ENCODE results near the gene AQP2.

The AQP2 gene

DNA sequence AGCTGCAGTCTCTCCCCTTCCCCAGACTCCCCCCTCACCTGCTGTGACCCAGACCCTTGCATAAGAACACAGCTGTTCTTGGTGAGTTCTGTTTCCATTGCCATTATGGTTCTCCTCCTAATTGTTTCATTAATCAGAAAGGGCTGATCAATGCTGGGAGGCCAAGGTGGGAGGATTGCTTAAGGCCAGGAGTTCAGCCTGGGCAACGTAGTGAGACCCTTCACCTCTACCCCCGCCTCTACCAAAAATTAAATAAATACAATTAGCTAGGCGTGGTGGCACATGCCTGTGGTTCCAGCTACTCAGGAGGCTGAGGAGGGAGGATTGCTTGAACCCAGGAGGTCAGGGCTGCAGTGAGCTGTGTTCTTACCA is 29.6 kb upstream of the AQP2 start:
- DNase-seq, result no peak

DNA sequence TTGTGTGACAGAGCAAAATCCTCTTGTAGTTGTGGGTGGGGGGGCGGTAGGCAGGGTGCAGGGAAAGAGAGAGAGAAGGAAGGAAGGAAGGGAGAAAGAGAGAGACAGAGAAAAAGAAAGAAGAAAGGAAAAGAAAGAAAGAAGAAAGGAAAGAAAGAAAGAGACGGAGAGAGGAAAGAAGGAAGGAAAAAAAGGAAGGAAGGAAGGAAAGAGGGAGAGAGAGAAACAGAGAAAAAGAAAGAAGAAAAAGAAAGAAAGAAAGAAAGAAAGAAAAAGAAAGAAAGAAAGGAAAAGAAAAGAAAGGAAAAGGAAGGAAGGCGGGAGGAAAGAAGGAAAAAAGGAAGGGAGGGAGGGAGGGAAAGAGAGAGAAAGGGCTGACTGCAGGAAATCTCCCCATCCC is 29.2 kb upstream of the AQP2 start:
- DNase-seq, result no peak

DNA sequence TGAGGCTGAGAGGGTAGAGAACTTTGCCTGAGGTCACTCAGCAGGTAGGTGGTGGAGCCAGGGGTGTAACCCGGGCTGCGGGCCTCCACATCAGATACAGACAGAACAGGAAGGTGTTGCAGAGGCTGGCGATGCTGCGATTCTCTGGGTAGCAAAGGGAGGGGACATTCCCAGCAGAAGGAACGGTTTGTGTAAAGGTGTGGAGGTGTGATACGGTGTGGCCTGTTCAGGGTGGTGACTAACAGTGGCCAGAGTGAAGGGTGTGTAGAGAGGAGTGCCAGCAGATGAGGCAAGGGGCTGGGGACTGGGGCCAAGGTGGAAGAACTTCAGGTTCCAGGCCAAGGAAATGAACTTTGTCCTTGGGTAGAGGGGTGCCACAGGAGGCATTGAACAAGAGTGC is 28.6 kb upstream of the AQP2 start:
- no peak for DNase-seq

DNA sequence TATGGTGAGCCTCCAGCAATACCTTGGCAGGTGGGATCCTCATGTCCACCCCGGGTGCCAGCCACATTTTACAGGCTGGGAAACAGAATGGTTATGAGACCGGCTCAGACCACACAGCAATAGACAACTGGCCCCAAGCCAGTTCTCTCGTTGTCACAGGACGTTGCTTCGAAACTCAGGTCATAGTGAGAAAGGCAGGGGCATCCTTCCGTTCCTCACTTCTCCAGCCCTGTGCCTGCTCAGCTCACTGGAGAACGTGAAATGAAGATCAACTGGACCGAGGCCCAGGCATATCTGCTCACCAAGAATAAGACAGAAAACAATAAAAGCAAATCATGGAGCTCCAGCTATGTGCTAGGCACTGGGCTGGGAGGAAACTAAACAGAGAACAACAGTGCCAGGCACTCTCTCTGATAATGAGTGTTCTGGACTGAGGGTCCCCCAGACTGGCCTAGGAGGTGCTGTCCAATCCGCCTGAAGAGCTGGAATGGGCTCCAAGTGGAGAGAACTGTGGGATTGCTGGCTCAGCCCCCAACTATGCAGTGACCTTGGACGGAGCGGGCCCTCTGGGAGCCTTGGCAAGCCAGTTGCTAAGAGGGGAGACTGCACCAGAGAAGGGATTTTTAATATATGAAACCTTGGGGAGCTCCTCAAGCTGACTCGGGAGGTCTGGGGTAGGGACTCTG is 28.0 kb upstream of the AQP2 start:
- DNase-seq, result no peak

DNA sequence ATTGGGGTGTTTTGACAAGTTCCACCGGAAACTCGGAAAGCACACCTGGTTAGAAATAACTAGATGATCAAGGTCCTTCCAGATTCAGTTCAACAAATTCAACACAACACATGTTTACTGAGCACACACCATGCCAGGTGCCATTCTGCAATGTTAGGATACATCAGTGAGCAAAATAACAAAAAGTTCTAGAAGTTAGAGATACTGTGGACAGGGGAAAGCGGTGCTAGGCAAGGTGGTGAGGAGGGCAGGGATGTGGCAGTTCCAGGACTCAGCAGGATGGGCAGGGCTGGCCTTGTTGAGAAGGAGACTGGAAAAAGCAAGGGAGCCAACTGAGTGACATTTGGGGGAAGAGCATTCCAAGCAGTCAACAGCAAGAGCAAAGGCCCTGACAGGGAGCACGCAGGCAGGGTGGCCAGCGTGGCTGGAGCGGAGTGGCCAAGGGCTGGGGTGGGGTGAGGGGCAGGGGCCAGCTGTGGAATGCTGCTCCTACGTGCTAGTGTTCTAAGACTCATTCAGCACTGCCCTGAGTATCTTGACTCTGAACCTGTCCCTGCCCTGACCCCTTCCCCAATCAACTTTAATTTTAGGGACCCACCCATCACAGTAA is 27.4 kb upstream of the AQP2 start:
- no peak for DNase-seq

DNA sequence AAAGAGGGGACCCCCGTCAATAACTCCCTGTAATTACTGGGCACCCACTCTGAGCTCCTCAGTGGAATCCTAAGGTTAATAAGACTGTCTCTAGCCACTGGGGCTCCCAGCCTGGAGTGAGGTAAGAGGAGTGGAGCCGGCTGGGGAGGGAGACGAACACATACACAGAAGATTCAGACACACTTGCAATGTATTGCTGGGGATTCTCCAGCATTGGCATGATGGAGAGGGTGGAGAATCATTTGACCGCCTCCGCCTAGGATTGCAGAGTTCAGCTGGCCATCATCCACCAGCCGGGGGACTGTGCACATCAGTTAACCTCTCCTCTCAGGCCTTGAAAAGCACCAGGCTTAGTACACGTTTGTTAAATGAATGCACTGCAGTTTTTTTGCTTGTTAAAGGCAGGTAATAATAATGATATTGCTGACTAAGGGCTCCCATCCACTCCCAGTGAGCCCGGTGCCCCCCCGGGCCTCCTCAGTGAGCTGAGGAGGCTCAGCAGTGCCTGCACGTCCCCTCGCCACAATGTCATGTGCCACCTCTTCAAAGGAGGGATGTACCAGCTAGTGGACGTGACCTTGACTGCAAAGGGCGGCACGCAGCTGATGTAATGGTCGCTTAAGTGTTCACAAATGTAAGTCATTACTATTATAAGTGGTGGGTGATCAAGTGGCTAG is 26.5 kb upstream of the AQP2 start:
- DNase-seq, result no peak

DNA sequence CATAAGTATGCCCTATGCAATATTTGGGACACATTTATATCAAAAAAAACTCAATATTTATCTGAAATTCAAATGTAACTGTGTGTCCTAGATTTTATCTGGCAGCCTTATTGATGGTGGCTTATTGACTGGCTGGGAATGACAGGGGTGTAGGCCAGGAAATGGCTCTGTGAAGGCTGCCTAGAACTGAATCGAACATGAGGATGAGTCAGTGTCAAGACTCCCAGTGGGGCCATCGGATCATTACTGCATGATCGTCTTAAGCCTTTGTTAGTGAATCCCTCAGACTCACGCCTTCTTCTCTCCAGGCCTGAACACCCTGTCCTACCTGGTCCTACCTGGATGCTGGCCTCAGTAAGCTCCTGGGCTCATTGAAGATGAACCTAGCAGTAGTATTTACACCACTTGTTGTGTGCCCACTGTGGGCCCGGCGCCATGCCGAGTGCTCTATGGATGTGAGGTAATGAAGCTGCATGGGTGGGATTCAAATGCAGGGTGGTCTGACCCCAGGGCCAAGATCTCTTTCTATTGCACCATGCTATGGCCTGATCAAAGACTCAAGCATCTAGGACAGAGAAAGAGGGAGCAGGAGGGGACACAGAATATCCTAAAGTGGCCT is 25.8 kb upstream of the AQP2 start:
- no peak for DNase-seq

DNA sequence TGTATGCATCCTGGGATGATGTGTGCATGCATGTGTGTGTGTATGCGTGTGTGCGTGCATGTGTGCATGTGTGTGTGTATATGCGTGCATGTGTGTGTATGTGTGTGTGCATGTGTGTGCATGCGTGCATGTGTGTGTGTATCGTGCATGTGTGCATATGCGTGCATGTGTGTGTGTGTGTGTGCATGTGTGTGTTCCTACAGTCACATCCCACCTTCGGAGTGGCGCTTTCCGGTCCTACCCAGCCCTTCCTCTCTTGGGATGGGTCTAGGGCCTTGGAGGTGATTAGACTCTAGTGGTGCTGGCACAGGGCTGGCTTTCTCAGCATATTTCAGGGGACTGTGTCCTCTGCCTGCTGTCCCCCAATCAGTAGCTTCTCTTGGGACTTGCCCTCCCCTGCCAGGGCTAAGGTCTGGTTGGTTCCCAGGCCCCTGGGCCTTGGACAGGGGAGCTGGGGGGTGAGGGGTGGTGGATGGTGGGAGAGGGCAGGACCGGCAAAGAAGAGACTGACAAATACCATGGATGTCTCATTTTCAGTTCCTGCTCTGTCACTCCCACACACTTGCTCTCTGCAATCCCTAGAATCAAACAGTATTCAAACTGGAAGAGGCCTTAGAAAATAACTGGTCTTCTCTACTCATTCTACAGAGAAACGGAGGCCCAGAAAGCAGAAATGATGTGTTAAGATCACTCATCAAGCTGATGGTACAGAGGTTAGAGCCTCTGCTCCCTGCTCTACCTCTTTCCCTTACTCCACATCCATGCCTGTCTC is 24.9 kb upstream of the AQP2 start:
- no peak for DNase-seq

DNA sequence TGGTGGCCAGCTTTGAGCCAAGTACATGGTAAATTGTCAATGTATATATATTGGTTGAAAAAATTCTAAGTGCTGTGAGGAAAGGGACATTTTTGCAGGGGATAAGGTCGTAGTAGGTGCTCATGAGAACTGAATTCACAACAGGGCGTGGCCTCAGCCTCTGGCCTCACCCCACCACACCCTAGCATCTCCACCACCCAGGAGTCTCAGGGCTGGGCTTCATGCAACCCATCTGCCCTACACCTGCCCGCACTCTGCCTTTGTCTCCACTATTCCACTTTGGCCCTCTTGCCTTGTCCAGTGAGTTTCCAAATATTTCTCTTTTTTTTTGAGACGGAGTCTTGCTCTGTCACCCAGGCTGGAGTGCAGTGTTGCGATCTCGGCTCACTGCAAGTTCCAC is 22.1 kb upstream of the AQP2 start:
- no peak for DNase-seq

DNA sequence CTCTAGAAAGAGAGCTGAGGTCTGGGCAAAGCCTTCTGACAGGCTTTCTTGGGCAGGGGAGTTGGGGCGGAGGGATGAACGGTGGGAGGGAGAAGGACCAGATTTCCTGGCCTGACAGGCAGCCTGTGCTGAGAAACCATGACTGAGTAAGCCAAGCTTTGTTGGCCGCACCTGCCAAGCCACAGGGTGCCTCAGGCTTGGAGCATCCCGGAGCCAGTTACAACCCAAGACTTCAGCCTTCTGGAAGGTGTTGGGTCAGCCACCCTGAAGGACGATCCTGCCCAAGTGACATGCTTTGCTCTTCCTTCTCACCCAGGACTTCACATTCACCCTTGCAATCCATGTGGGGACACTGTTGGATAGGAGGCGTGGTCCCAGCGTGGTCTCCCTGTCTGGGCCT is 21.0 kb upstream of the AQP2 start:
- DNase-seq, result no peak

DNA sequence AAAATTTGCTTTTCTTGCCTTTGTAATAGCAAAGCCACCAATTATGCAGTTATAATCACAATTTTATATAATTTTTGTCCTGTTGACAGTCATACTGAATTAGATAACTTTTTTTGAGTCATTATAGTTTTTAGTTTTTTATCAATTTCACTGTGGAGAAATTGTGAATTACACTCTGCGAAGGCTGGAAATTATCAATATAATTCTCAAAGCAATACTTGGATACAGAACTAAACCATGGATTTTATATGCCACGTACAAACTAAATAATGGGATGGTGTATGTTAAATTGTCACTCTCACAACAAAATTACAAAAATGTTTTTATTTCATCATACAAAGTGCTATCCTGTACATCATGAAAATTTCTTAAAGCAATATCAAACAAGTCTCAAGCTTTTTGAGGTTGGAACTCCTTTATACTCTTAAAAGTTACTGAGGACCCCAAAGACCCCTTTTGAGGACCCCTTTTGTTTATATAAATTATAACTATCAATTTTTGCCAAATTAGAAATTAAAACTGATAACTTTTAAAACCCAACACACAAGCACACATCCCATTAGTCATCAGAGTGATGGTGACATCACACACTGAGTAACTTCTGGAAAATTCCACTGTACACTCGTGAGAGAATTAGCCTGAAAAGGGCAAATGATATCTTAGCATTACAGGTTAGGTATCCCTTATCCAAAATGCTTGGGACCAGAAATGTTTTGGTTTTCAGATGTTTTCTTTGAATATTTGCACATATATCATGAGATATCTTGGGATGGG is 19.8 kb upstream of the AQP2 start:
- no peak for DNase-seq

DNA sequence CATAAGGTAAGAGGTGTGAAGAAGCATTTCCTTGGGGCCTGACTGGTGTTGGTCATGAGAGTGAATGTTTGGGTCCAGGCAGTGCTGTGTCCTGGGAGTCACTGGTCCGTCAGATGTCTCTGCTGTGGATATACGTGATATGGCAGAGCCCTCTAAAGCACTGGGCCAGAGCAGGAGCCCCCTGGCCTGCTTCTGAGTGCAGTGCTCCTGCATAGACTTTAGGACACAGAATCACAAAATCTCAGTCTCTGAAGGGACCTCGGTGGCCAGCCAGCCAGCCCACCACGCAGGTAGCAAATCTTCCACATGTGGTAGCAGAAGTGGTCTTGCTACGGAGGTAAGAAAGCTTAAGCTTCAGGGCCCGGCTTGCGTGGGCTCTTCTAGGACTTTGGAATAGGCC is 18.5 kb upstream of the AQP2 start:
- DNase-seq, result no peak

DNA sequence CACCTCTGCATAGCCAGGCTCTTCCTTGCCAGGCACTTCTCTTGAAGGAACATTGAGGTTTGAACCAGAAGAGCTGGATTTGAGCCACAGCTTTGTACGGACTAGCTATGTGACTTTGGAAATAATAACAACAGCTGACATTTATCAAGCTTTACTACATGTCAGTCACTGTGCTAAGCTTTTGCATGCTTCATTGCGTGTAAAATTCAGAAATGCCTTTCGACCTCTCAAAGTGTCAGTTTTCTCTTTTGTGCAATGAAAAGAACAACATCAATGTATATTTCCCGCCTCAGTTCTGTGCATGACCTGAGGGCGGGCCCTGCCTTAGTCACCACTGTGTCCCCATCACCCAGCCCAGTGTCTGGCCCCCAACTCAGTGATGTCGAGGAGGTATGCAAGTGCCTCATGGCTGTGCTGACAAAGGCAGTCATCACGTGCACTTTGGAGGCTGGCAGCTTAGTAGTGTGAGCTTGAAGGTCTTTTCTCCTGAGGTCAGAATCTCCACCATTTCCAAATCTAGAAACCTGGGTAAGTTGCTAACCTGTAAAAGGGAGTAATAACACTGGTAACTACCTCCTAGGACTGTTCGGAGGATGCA is 17.9 kb upstream of the AQP2 start:
- DNase-seq, result no peak

DNA sequence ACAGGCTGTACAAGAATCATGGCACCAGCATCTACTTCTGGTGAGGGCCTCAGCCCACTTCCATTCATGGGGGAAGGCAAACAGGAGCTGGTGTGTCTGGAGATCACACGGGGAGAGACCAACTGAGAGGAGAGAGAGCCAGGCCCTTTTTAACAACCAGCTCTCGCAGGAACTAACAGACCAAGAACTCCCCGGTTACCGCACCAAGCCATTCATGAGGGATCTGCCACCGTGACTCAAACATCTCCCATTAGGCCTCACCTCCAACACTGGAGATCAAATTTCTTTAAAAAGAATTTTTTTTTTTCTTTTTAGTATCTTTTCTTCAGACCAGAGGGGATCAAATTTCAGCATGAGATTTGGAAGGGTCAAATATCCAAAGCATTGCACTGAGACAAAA is 16.7 kb upstream of the AQP2 start:
- DNase-seq, result no peak

DNA sequence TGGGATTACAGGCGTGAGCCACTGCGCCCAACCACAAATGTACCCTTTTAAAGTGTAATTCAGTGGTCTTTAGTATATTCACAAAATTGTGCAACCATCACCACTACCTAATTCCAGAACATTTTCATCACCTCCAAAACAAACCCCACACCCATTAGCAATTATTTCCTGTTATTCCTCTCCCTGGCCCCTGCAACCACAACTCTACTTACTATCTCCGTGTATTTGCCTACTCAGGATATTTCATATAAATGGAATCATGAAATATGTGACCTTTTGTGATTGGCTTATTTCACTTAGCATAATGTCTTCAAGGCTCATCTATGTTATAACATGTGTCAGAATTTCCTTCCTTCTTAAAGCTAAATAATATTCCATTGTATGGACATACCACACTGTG is 16.0 kb upstream of the AQP2 start:
- DNase-seq, result no peak

DNA sequence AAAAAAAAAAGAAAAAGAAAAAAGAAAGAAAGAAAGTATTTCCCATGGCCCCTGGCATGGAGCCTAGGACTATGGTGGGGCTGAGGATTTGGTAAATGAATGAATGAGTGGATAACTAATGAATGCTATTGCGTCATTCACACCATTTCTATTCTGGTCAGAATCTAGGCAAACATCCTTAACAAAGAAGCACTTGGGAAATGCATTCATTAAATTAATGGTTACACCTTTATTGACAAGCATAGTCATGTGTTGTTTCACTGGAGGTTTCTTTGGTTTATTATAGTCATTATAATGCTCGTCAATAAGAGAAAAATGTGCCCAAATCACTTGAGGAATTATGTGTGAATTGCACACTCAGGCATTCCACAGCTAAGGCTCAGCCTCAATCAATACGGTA is 13.6 kb upstream of the AQP2 start:
- DNase-seq, result no peak

DNA sequence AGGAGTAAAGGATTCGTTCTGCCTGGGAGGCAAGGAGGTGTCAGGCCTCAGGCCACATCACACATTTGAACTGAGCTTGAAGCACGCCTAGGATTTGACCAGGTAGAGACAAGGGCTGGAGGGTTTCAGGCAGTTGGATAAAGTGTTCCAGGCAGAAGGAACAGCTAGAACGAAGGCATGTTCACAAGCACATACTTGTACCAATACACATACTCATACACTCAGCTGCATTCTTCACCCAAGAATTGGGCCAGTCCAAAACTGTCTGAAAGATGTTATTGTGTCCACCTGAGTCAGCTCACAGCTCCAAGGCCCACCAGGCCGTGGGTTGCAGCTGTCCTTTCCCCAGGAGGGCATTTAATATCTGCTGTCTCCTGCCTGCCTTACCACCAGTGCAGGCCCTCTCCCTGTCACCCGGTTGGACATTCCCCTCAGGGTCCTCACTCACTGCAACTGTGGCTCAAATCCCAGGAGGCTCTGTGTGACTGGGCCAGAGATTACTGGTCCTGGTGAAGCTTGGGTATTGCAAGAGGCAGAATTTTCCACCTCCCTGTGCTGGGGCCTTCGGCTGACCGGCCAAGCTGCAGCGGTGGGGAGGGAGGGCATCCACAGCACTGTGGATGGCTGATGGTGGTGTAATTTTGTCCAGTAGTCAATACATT is 12.8 kb upstream of the AQP2 start:
- DNase-seq, result no peak

DNA sequence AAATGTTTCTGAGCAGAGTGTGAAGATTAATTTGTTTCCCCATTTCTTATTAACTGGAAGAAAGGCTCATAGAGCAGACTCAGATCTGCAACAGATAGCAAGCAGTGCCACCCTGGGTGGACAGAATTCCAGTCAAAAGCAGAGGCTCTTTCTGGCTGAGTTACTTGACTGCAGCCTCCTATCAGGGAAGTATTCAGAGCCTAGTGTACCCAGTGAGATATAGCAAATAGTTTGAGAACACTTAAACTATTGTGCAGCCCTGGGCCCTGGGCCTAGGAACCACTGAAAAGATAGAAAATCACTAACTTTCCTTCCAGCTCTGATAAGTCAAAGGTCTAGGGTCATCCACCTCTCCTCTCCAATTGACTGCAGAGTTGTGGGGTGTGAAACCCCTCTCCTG is 11.2 kb upstream of the AQP2 start:
- DNase-seq, result no peak

DNA sequence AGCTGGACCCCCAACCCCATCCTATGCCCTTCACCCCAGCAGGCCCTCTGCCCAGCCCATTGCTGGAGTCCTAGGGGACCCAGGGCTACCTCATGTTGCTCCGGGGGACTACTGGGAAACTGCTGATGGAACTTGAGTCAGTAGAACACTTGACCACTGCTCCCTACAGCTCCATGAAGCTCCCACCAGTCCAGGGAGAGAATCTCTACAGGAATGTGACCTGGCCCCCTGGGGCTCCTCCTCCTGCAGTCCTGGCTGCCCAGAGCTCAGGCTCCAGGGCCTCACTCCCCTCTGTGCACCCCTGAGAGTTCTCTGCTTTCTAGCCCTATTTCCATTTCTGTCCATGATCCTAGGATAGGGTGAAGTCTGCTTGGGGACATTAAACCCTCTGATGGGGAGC is 10.8 kb upstream of the AQP2 start:
- DNase-seq, result no peak

DNA sequence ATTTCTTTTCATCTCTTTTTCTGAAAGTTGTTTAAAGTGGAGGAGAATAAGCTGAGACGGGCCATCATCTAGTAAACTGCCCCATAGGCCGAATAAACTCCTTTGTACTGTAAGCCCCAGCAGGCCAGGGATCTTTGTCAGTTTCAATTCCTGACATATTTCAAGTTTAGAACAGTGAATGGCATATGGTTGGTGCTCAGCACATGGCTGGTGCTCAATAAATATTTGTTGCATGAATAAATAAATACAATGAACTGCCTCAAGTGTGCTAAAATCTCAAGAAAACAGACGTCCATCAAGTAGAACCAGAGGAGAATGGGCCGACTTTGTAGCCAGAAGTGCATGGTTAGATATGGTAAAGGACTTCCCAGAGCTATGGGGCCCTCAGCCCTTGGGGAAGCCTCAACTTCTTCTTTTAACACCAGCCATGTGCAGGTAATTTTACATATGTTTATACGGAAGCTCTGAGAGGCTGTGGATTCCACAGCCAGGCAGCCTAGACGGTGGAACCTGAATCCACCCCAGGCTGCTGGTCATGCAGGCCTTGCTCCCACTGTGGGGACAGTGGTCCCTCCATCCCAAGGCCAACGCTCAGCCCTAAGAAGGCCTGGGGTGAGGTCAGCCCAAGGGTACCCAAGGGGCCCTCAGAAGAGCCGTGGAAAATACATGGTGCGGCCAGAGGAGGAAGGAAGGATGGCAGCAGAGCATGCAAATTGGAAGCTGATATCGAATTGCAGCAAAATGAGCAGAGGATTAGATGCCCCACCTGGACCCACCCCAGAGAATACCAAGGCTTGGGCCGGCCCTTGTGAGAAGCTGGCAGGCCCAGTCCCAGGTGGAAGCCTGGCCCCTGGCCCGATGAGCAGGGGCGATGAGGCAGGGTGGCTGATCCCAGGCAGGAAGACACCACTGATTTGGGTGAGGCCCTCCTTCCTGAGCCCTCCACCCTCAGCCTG is 8.7 kb upstream of the AQP2 start:
- no peak for DNase-seq

DNA sequence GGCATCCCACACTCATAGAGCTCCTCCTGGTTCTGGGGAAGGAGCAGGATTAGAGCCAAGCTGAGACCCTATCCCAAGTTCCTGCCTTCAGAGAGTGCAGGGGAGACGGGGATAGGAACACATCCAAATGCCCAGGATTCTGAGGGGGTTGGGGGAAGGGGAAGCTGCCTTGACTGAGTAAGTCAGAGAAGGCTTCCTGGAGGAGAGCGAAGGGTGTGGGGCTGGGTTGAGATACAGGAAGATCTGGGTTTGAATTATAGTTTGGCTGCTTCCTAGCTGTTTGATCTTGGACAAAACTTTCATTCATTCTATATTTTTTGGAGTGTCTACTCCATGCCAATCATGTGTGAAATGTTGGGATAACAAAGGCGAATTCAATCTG is 8.0 kb upstream of the AQP2 start:
- DNase-seq, result no peak
